Stimulated activated CD8-positive, alpha-beta memory T cell treated with anti-CD3 and anti-CD28 coated beads, Interleukin-7, amount 100 ng/mL, for 48 hours (primary cell): Measurements from ENCODE around the gene BNC2.

Experiments used
- DNase-seq, 2 donors: peaks; one replicate each; pipeline ENCODE4 v3.0.0-alpha.2; 2020; ENCODE audit warnings: low read depth in 1 of 2; ENCODE audit errors: extremely low read depth in 1 of 2

The BNC2 gene

GRCh38 chr9:16642421-16643109, 227.9 kb downstream of the BNC2 start:
- no peak for DNase-seq

- no peak for DNase-seq
Measured at GRCh38 chr9:16640649-16641048, 229.8 kb downstream of the BNC2 start.

- DNase-seq = no peak
Measured at GRCh38 chr9:16639644-16640043, 230.8 kb downstream of the BNC2 start.

GRCh38 chr9:16637911-16638310, 232.6 kb downstream of the BNC2 start:
- no peak for DNase-seq

- no peak for DNase-seq
Measured at GRCh38 chr9:16637218-16637617, 233.3 kb downstream of the BNC2 start.

GRCh38 chr9:16633794-16634193, 236.7 kb downstream of the BNC2 start:
- DNase-seq = no peak

GRCh38 chr9:16628413-16628812, 242.1 kb downstream of the BNC2 start:
- DNase-seq = no peak

- DNase-seq = no peak
Measured at GRCh38 chr9:16627967-16628366, 242.5 kb downstream of the BNC2 start.

GRCh38 chr9:16627521-16627920, 242.9 kb downstream of the BNC2 start:
- DNase-seq = no peak

- DNase-seq = no peak
Measured at GRCh38 chr9:16626577-16627130, 243.8 kb downstream of the BNC2 start.

GRCh38 chr9:16625811-16626210, 244.7 kb downstream of the BNC2 start:
- DNase-seq = no peak

- no peak for DNase-seq
Measured at GRCh38 chr9:16625161-16625631, 245.3 kb downstream of the BNC2 start.

GRCh38 chr9:16624744-16625117, 245.7 kb downstream of the BNC2 start:
- no peak for DNase-seq

GRCh38 chr9:16623989-16624743, 246.3 kb downstream of the BNC2 start:
- no peak for DNase-seq

- DNase-seq = no peak
Measured at GRCh38 chr9:16622541-16622940, 247.9 kb downstream of the BNC2 start.

- no peak for DNase-seq
Measured at GRCh38 chr9:16619914-16620520, 250.5 kb downstream of the BNC2 start.

- no peak for DNase-seq
Measured at GRCh38 chr9:16619402-16619801, 251.1 kb downstream of the BNC2 start.

GRCh38 chr9:16618524-16618923, 251.9 kb downstream of the BNC2 start:
- DNase-seq = no peak

- no peak for DNase-seq
Measured at GRCh38 chr9:16616686-16617085, 253.8 kb downstream of the BNC2 start.

GRCh38 chr9:16615451-16615850, 255.0 kb downstream of the BNC2 start:
- no peak for DNase-seq

- no peak for DNase-seq
Measured at GRCh38 chr9:16613605-16614004, 256.9 kb downstream of the BNC2 start.

- DNase-seq = no peak
Measured at GRCh38 chr9:16613051-16613450, 257.4 kb downstream of the BNC2 start.
